ENCODE results near the gene ELMO1.

ELMO1 gene

DNA sequence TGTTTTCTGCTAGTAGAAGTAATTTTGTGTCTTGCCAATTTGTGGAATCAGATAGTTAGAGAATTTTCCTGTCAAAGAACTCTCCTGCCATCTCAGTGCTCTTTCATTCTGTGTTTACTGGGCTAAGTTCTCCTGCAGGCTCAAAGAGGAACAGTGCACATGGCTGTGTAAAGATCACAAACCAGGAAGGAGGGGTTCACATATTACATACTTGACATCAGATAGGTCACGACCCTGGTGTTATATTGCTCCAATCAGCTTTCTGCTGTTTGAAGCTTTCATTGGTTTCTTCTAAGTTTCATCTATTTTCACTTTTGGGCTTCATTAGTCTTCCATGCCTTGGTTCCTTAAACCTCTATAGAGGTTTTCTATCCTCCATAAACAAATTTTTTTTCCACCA, 13.5 kb upstream of the ELMO1 start:
- DNase-seq, result no peak

DNA sequence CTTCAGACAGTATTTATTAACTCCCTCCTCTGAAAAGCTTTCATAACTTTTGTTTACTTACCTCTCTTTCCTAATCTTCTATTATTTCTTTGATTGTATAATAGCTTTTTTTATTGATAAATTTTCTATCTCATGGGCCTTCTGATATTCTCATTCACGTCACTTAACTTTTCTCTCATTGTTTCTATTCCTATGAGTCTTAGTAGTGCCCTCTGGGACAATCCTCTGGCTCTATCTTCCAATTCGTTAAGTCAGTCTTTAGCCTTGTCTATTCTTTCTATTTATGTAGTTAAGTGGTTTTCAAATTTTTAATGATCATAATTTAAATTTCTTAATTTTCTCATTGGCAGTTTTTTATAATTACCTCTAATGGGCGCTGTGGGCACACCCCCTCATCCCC, 6.4 kb upstream of the ELMO1 start:
- DNase-seq, result no peak

DNA sequence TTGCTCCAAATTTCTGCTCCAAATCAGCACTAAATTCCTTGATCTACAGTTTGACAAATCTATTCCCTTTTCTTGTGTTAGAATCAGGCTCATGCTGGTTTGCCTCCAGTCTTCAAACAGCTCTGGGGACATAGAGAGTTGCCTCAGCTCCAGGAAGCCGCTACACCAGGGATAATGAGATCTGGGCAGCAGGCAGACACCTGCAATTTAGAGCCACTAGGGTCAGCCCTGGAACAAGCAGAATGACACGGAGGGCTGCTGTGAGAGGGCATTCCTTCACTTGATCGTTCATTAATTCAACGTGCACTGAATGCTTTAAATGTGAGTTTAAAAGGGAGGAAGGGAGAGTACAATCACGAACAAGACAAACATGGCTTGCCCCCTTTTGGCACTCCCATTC, 3.7 kb upstream of the ELMO1 start:
- DNase-seq, result no peak

DNA sequence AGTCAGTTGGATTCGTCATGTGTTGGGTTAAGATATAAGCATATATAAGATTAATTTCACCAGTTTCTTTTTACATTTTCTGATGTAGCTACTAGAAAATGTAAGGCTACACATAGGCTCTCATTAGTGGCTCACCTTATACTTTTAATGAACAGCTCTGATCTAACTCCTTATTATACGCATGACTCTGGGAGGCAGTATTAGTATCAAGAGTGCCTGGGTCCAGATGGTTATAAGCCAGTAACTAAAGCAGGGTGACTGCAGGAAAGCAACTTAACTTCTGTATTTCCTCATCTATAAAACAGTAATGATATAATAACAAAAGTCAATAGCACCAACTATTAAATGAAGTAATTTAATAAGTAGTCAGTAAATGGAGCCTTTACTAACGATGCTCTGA, 1.4 kb upstream of the ELMO1 start:
- DNase-seq, result no peak

DNA sequence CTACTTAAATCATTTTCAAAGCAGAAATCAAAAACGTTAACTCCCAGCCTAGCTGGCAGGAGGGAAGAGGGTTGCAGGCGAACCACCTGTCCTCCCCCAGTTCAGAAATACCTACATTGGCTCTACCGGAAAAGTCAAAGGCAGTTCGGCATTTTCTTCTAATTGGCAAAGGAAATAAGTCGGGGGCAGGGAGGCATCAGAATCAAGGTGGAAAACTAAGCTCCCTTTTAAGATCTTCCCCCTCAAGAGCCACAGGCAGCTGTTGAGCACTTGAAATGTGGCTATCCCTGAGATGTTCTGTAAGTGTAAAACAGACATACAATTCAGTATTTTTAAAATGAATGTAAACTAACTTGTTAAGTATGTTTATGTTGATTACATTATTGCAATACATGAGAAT, 957 bp upstream of the ELMO1 start:
- no peak for DNase-seq

DNA sequence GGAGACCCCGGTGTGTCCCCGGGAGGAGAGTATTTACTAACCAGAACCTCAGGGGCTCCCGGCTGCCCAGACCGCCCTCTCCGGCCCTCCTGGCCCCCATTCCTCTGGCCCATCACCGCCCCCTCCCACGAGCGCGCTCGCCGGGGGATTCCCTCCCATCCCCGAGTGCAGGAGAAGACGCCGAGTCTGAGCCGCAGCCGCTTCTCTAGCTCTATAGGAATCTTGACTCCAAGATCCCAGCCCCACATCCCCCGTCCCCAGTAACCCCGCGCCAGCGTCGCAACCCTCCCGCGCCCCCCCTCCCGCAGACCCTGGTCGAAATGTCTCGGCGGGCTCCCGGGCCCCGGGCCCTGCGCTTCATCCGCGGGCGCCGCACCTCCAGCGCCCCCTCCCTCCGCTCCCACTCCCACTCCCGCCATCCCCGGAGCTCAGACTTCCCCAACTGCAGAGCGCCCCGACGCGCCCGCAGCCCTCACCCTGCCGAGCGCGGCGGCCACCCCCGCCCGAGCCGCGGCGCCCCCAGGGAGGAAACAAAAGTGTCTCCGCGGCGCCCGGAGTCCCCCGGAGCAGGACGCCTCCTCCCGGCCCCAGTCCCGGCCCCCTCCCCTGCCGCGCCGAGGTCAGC, 541 bp downstream of the ELMO1 start:
- DNase-seq, result no peak

DNA sequence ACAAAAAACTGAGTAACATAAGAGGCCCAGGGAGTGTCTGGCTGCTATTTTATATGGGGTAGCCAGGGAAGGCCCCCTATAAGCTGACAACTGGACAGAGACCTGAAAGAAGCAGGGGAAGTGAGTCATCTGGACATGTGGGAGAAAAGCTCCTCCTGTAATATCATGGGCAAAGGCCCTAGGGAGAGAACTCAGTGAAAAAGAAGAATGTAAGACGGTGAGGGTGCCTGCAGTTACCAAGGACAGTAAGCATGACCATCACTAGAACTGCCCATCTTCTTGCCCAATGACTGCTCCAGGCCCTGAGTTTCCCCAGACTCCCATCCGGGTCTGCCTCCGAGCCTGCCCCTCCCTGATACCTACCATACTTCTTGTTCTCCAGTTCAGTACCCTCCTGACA, 2.3 kb downstream of the ELMO1 start:
- DNase-seq, result no peak

DNA sequence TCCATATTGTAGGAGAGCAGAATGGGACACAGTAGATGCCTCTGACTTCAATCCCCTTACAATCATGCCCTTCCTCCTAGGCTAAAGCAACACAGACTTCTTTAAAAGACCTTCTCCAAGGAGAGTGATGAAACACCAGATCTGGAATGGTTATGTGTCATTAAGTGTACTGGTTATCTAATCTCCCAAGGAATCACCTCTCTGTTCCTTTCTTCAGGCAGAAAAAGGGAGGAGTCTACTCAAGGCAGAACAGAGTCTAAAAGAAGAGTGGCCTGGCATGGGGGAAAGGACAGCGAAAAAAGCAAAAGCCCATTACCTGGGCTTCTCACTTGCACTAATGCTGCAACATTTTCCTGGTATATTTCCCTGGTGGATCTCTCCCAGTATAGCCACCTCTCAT, 2.9 kb downstream of the ELMO1 start:
- DNase-seq, result no peak

DNA sequence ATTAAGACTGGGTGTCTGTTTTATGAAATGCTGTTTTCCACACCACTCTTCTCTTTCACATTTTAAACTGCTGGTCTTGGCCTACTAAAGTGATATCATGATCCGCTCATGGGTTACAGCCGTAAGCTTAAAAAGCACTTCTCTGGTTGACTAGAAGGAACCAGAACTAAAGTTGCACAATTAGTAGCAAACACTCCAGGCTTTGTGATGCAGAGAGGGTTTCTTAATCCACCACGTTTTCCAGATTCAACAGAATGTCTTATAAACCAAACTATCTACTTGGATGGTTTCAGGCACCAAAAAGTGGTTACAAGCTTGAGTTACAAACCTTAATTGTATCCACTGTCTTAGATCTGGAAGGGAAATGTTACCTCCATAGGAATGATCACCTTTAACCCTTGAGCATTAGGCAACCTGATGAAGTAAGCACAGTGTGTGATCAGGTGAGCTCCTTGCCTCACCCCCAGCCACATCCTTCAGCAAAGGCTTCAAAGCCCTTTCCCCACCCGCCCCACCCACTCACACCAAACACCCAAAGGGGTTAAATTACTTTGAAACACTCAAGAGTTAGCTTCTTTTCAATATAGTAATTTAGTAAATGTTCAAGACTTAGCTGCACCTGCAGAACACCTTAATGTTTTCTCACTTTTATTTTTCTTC, 3.5 kb downstream of the ELMO1 start:
- no peak for DNase-seq

DNA sequence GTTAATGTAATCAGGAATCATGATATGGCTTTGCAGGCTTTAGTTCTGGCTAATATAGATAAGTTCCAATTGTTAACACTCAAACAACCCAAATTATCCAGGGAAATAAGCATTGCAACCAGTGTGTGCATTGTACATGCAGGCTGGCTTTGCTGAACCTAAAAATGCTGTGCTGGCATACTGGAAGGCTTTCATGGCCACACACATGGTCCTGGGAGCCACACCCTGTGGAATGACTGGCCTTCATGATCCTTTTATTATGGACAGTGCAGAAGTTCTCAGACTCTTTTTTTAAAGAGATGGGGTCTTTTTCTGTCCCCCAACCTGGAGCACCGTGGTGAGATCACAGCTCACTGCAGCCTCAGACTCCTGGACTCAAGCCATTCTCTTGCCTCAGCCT, 5.0 kb downstream of the ELMO1 start:
- DNase-seq, result no peak

DNA sequence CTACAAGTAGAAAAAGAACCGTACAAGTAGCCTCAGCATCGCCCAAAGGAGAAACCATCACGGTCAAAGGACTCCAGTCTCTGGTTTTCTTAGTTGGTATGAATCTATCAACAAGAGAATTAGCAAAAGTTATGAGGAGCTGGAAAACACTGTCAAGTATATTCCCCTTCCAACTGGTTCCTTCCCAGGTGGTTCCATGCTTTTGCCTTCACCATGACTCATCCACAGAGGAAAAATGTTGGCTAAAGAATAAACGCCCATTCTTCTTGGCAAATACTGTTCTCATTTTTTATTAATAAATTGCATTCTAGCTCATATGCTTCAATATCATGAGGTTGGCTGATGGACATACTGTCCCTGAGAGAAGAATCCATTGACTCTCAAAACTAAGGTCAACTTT, 6.4 kb downstream of the ELMO1 start:
- DNase-seq, result no peak

DNA sequence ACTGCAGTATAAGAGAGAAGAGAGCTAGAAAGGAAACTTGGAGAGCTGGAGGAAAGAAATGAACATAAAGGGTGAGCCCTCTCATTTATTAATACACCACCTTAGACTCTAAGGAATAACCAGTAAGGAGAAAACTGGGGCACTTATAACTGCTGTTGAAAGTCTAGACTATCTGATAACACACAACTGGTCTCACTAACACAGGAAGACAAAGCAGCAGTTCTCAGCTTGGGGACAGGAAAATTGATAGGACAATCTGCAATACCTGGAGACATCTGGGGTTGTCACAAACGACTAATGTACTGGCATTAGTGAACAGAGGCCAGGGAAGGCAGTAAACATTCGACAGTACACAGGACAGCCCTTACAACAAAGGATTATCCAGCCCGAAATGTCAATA, 6.8 kb downstream of the ELMO1 start:
- no peak for DNase-seq

DNA sequence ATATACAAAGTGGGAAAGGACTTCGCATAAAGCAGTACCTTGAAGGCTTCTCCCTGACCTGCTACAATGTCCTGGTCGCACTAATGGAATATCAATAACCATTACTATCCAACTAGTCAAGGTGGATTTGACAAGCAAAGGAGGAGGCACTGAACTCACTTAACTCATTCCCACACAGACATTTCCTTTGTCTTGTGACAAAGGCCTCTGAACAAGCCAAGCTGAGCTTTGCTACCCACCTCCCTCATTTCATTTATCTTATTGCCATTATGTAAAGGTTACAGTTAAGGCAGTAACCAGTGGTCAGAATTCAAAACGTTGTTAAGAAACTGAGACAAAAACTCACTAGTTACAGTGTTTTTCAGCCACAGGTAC, 7.3 kb downstream of the ELMO1 start:
- no peak for DNase-seq

DNA sequence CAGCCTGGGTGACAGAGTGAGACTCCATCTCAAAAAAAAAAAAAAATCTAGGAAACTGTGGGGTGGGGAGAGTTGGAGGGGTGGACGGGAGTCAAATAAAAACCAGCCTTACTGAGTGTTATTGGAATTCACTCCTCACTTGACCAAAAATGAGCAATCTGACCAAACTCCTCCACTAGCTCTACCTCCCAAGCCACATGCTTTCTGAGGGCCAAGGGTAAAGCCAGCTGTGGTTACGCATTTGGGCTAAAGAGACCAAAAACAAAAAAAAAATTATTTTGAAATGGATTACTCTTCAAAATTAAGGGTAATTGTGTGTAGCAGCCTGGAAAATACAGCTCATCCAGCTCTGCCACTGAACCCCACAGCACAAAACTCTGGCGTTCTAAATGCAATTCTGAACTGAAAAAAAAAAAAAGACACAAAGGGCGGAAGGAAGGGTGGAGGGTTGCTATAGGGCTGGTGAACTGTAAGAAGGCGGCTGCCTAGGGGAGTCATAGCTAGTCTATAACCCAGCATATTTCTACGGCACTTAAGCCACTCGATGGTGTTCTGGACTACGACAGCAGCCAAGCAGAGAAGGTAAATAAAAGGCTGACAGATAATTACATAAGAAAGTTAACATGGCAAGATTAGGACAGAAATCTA, 7.8 kb downstream of the ELMO1 start:
- DNase-seq, result no peak

DNA sequence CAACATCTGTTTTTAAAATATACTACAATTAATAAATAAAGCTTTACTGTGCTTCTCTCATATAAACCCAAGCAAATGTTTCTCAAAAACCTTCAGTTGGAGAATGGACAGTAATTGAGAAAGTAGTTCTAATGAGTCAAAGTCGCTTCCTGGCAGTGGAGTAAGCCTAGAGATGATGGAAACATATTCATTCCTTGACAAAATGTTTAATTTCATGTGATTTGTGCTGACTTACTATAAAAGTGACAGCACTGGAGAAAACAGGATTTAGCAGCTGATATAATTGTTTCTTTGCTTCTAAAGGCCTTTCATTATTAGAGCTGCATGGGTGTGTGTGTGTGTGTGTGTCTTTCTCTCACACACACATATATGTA, 9.0 kb downstream of the ELMO1 start:
- DNase-seq, result no peak

DNA sequence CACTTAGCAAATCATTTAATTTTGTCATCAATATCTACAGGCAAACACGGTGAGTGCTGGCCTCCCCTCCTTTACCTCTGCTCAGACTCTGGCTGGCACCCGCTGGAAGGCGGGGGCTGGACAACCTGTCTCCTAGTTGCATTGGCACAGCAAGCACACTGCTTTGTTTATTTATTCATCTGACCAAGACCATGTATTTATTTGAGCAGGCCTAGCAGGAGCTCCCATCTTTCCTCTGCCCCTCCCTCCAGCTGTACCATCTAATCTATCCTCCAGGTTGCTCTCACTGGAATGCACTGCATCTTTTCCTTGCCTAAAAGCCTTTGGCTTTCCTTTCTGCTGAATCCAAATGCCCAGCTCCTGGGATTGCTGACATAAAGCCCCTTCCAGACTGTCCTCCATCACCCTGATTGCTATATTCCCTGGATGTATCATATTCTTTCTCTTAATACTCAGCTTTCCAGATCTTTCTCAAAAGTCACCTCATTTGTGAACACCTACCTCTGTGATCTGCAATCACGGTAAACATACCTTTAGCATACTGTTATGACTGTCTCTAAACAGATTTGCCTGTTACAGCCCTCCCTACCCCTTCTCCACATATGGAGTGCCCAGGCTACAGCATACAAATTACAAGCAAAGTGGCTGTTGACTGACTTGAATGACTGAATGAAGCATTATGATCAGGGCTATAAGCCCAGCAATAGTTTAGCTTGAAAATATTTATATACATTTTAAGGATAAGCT, 9.6 kb downstream of the ELMO1 start:
- DNase-seq, result no peak

DNA sequence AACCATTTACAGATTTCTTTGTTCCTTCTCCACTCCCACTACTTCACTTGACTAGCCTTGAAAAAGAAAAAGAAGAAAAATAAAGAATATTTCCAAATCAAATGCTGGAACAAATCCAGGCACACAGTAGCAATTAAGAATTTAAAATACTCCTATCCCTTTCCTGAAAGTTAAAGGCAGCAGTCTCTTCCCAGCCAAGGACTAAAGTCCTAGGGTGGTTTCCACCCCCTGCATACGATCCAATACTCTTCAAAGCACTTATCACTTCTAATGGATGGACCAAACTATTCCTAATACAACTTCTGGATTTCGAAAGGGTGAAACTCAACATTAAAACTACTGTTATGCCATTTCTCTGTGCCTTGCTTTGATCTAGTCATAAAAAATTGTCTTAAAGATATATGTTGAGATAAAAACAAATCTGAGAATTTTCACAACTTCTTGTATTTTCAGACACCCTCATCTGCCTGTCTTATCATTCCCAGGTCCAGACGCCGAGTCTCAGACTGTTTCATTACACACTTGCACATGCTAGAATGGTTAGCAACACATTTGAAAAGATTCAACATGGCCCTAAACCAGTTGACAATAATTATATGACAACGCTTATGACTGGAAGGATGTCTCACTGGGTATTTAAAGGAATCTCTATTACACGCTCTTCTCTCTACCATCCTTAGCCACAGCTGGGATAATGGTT, 13.4 kb downstream of the ELMO1 start:
- DNase-seq, result no peak

DNA sequence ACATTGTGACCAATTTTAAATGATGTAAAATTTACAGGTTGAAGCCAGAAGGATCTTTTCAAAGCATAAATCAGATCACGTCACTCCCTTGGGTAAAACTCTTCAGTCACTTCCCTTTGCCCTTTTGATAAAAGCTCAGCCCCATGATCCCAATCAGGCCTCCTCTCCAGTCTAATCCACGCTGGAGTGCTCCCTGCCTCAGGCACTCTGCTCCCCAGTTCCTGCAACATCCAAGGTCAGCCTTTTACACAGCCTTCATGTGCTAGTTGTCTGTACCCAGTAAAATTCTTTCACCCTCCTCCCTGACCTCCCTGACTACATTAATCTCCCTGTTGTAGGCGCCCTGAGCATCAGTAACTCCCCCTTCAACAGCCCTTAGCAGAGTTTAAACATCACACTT, 14.1 kb downstream of the ELMO1 start:
- no peak for DNase-seq

DNA sequence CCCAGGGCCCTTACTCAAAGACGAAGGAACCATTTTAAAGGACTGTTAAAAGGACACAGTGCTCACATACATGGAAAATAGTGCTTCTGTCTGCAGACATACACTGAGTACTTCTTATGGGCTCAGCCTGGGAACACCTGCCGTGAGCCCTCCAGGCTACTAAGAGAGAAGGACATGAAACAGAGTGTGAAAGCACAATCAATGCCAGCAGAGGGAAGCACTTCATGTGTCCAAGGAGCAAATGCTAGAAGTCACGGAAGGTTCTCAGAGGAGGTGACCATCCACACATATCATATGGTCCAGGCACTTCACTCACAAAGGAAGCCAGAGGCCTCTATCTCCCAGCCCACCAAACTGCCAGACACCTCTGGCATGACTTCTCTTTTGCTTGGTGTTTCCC, 15.5 kb downstream of the ELMO1 start:
- DNase-seq, result no peak

DNA sequence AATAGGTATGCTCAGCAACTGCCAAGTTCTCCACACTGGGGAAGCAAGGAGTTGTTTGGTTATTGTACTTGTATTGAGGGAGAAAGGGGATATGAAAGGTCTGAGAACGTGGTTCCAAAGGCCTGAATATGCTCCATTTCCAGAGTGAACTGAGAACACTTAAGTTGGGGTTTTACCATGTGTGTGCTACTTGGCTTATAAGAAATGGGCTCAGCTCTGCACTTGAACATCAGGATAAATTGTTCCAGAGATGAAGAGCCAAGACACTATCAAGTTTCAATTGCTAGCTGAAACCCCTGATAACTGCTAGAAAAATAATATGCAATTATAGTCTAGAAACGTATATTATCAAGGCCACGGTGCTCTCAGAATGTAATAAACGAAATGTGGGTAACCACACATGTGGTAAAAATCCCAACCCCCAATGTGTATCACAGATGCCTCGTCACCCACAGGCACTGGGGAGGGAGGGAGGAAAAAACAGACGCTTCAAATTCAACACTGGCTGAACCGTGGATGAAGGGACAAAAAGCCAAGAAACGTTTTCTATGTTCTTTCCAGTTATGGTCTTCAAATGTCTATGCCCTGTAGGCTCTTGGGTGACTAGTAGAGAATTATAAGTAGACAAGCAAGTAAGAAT, 16.3 kb downstream of the ELMO1 start:
- DNase-seq, result no peak

DNA sequence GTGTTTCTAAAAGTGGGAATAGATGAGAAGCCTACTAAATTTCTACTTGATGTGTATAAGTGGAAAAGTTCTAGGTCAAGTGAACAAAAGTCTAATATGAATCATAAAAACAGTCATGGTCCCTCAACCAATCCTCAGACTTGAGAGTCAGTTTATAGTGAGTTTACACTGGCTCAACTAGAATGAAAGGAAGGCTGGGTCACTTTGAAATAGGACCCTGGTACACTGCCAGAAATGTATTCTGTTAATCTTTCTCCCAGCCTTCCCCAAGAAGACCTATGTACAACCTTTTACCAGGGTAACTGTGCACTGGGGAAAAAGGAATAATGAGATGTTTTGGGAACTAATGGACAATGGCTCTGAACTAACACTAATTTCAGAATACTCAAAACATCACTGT, 17.3 kb downstream of the ELMO1 start:
- DNase-seq, result no peak

DNA sequence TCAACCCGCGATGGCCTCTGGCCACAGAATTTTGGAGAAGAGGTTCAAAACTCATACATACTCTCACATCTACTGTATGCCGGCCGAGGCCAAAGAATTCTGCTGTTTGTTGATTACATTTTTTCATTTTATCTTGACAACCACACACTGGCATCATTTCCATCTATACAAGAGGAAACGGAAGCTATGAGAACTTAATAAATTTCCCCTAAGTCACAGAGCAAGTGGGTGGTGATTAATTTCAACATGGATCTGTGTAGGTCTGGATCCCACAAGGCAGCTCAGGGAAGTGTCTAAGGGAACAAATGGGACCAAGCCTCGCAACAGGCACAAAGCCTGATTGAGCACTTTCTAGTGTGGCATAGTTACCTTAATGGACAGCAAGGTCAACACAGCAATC, 18.0 kb downstream of the ELMO1 start:
- no peak for DNase-seq

DNA sequence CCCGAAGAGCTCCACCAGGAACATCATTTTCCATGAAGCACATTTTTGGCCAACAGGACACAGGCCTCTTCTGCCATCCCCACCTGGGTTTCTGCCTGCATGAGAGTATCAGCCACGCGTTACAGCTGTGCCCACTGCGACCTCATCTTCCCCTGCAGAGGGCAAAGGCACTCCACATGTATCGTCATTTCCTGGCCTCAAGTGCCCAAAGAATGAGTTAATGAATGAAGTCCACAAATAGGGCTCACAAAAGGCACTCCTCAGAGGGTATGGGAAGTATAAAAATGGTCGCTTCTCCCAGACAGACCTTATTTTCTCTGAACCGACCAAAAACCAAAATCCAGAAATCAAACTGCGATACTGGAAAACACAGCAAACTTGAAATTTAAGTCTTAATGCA, 18.5 kb downstream of the ELMO1 start:
- no peak for DNase-seq
